ENCODE data around the gene RASGRF1.

RASGRF1 gene

DNA sequence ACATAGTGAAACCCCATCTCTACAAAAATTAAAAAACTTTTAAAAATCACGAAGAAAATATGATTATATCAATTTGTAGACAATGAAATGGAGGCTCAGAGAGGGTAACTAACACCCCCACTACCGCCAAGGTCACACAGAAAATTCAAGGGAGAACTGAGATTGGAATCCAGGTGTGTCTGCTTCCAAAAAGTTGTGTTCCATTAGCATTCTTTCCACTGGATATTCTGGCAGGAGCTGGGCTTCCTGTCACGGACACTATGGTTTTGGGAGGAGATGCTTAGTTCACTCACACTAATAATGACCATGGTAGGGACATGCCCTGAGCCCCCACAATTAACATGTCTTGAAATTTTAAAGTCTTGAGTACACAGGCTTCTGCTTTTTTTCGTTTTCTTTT lies 174.5 kb downstream of the RASGRF1 start:
- DNase-seq (ENCODE audit: low read depth in 2 of 2, low spot score in 1 of 2) = no peak

- no peak for DNase-seq (ENCODE audit: low read depth in 2 of 2, low spot score in 1 of 2)
Measured at GRCh38 chr15:78915341-78916087, 175.1 kb downstream of the RASGRF1 start.

DNA sequence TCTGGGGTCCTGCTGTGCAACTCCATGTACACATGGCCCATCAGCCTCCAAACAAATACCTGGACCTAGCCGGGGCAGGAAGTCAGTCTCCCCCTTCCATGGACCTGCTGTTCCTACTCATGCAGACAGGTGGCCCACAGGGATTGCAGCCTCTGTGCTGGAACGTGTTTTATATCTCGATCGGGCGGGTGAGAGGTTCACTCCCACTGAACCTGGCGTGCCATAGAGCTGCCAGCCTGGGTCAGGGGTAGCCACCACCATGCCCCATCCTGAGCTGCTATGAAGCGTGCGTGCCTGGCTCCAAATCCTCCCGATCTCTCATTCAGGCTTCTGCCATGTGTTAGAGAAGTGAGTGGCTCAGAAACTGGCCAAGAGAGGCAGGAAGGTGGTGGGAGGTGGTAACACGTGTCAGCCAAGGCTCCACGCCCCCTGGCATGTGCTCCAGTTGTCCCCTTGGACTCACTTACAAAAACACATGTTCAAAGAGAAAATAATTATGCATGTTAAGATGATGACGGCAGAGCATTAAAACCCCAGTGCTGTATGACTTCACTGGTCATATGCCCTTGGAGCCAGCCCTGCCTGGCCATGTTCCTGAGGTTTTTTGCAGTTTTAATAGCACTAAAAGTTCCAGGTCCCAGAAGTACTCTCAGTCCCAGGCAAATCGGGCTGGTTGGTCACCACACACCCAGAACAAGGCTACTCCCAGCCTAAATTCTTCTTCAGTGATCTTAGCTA lies 176.4 kb downstream of the RASGRF1 start:
- no peak for DNase-seq (ENCODE audit: low read depth in 2 of 2, low spot score in 1 of 2)

DNA sequence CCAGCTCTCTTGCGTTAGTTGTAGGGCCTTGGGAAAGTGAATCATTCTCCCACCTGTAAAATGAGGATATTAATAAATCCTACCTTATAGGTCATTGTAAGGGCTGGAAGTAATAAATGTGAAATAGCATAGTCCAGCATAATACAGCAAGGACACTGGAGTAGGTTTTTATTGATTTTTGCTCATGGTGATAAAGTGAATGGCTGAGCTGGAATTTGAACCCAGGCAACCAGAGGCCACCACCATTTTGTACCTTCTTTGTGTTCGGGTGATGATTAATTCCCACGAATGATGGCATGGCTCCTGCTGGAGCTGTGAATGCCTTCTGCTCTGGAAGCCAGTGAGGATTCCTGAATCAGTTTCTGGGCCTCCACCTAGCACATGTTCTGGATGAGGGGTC lies 177.6 kb downstream of the RASGRF1 start:
- no peak for DNase-seq (ENCODE audit: low read depth in 2 of 2, low spot score in 1 of 2)

DNA sequence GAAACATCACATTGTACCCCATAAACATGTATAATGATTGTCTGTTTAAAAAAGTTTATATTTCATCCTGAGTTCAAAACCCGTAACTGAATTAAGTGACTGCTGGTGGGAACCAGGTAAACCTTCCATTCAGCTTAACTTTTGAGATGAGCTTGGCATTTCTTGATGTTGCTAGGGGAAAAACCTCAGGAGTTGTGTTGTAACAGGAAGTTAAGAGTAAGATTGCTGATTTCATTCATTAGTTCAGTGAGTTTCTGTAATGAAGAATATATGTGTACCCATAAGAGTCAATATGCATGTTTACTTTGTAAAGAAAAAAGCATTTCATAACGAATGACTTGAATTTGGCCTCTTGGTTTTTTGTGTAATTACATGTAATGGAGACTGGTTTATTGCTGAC lies 178.3 kb downstream of the RASGRF1 start:
- no peak for DNase-seq (ENCODE audit: low read depth in 2 of 2, low spot score in 1 of 2)

DNA sequence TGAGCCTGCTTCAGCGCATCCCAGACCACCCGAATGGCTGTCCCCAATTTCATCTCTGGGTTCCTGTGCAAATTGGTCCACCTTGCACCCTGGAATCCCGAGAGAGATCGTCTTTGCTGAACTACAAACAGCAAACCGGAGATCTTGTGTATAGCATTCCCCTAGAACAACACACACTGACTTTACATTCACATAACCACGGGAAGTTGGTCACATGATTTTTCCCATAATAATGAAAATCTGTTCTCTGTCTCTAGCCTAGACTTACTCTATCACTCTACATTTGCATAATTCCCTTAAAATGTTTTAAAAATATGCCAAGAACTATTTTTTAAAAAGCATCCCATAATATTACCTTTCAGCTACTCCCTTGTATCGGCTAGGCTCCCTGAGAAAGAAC lies 180.3 kb downstream of the RASGRF1 start:
- no peak for DNase-seq (ENCODE audit: low read depth in 2 of 2, low spot score in 1 of 2)

Measured in stimulated activated CD8-positive, alpha-beta memory T cell treated with anti-CD3 and anti-CD28 coated beads, Interleukin-4, amount 100 ng/mL, for 1 hour (primary cell).